ENCODE measurements around the gene ATP9B. TPM values are rescaled to one million over a fixed set of nuclear protein-coding genes. Genes with fewer than 3 reads are reported as not detected.

Gene ATP9B
- total RNA-seq, 3 donors from 2014 or later (not counting 1 experiment from before 2014, with no cell fraction given) = 66.0 to 78.9 (median 68.0) TPM

DNA sequence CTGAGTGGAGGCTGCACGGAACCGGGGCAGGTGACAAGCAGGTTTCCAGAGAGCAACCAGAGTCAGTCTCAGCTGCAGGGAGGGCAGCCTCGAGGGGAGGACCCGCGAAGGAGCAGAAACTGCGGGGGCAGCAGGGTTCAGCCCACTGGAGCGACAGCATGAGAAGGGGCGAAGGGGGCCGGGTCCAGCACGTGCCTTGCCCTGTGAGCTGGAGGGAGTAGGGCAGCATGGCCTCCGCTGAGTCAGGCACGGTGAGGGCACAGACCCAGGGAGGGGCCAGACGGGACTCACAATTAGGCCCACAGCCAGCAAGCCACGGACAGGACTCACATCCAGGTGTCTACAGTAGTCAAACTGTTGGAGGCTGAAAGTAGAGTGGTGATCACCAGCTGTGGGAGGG lies 22.7 kb upstream of the ATP9B start:
- no peak for ATAC-seq
- no peak overlapping the region for H3K27ac Mint-ChIP-seq
- 82% methylated on average over 14 of the region's 14 CpGs for WGBS (ENCODE audit: insufficient coverage)

DNA sequence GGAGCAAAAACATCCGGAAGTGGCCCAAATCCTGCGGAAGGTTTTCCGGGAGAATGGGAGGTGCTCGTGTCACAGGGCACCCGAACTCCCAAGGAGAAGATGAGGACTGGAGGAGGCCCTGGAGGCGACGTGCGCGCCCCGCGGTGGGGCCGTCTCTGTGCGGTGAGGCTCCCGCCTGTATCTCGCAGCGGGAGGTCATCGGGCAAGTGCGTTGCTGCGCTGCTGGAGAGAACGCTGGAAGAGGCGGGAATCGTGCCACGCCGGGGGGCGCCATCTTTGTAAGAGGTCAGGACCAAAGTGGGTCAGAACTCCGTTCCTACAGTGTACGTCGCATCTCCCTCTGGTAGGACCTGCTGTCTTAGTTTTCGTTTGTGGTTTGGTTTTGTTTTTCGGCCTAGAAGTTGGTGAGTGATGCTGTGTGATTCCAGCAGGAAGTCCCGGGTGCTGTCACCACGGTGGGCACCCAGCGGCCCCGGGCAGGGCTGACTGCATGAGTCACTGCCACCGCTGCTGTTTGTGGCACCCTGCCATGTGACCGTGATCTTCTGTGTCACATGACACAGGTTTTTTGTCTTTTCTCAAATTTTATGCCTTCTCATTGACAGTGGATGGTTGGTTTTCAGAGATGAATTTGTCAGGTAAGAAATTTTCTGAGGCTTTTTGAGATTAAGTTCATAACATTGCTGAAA lies 21.5 kb upstream of the ATP9B start:
- no peaks in the 10 kb centered on the region for H3K9me3 ChIP-seq (ENCODE audit: control insufficient read depth, insufficient read depth, low read length)
- no peak overlapping the region for H3K4me3 Mint-ChIP-seq
- no peaks in the 10 kb centered on the region for H3K36me3 ChIP-seq (ENCODE audit: control insufficient read depth, insufficient read depth, low read length)
- ATAC-seq (peak in 1 of 3 donors; percentile 26), DNase-seq (peak in 1 of 2 donors; percentile 9)
- no peak overlapping the region for H3K27ac ChIP-seq (ENCODE audit: low read length)
- no peaks in the 10 kb centered on the region for H3K9me3 Mint-ChIP-seq
- H3K4me3 ChIP-seq (ENCODE audit: low read length) = no peak overlapping the region
- H3K27me3 ChIP-seq (ENCODE audit: control insufficient read depth, insufficient read depth, low read length) = no peaks in the 10 kb centered on the region
- H3K4me1 ChIP-seq (ENCODE audit: control insufficient read depth, insufficient read depth, low read length) = no peaks in the 10 kb centered on the region
- intact Hi-C loops (cut with micrococcal nuclease) = no loop called here
- H3K36me3 Mint-ChIP-seq = no peaks in the 10 kb centered on the region
- peaks cover 9 to 17% of the 10 kb centered on the region in 2 donors for H3K27me3 Mint-ChIP-seq (ENCODE audit: low read depth in 2 of 2)
- TF ChIP-seq, protein P1, sequence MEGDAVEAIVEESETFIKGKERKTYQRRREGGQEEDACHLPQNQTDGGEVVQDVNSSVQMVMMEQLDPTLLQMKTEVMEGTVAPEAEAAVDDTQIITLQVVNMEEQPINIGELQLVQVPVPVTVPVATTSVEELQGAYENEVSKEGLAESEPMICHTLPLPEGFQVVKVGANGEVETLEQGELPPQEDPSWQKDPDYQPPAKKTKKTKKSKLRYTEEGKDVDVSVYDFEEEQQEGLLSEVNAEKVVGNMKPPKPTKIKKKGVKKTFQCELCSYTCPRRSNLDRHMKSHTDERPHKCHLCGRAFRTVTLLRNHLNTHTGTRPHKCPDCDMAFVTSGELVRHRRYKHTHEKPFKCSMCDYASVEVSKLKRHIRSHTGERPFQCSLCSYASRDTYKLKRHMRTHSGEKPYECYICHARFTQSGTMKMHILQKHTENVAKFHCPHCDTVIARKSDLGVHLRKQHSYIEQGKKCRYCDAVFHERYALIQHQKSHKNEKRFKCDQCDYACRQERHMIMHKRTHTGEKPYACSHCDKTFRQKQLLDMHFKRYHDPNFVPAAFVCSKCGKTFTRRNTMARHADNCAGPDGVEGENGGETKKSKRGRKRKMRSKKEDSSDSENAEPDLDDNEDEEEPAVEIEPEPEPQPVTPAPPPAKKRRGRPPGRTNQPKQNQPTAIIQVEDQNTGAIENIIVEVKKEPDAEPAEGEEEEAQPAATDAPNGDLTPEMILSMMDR (IDR thresholded peaks at IDR 0.05) = no peak
- 88% methylated on average over 36 of the region's 36 CpGs for WGBS (ENCODE audit: insufficient coverage)
- H3K27ac Mint-ChIP-seq = no peak overlapping the region
- H3K4me1 Mint-ChIP-seq = no peaks in the 10 kb centered on the region

More for the DNA sequence above, 22.7 kb upstream of the ATP9B start:
- no peaks in the 10 kb centered on the region for H3K27me3 ChIP-seq (ENCODE audit: control insufficient read depth, insufficient read depth, low read length)
- no peaks in the 10 kb centered on the region for H3K9me3 ChIP-seq (ENCODE audit: control insufficient read depth, insufficient read depth, low read length)
- Mint-ChIP-seq H3K9me3 (no peaks in the 10 kb centered on the region), H3K4me3 (no peak overlapping the region), H3K36me3 (no peaks in the 10 kb centered on the region), H3K27me3 (ENCODE audit: low read depth in 2 of 2) (peaks cover 5 to 8% of the 10 kb centered on the region in 2 donors), H3K4me1 (no peaks in the 10 kb centered on the region)
- no peak for DNase-seq
- H3K36me3 ChIP-seq (ENCODE audit: control insufficient read depth, insufficient read depth, low read length) = no peaks in the 10 kb centered on the region
- no peak overlapping the region for H3K27ac ChIP-seq (ENCODE audit: low read length)
- intact Hi-C loops (cut with micrococcal nuclease) = no loop called here
- H3K4me3 ChIP-seq (ENCODE audit: low read length) = no peak overlapping the region
- H3K4me1 ChIP-seq (ENCODE audit: control insufficient read depth, insufficient read depth, low read length) = no peaks in the 10 kb centered on the region
- TF ChIP-seq, protein P1 (IDR thresholded peaks at IDR 0.05) = no peak

DNA sequence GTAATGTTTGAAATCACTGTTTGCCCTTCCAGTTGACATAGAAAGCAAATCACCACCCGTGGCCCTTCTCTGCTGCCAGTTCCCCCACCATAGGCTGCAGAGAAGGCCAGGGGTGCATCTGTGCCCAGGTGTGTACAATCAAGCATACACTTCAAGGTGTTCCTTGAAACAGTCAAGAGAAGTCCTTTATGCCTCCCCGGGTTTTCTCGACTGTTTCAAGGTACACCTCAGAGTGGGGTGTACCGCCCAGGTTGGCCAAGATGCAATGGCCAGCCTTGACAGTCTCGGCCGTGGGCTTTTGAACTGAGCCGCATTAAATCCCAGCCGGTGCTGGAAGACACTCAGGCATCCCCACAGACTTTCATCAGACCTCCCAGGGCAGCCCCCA lies 21.0 kb upstream of the ATP9B start:
- no peak for ATAC-seq

More for the DNA sequence above, 21.0 kb upstream of the ATP9B start:
- H3K9me3 Mint-ChIP-seq = no peaks in the 10 kb centered on the region
- H3K36me3 Mint-ChIP-seq = no peaks in the 10 kb centered on the region
- H3K27me3 ChIP-seq (ENCODE audit: control insufficient read depth, insufficient read depth, low read length) = no peaks in the 10 kb centered on the region
- H3K4me3 Mint-ChIP-seq = no peak overlapping the region
- intact Hi-C loops (cut with micrococcal nuclease) = no loop called here
- H3K4me1 Mint-ChIP-seq = no peaks in the 10 kb centered on the region
- no peaks in the 10 kb centered on the region for H3K4me1 ChIP-seq (ENCODE audit: control insufficient read depth, insufficient read depth, low read length)
- no peak overlapping the region for H3K4me3 ChIP-seq (ENCODE audit: low read length)
- H3K36me3 ChIP-seq (ENCODE audit: control insufficient read depth, insufficient read depth, low read length) = no peaks in the 10 kb centered on the region
- 92% methylated on average over 8 of the region's 8 CpGs for WGBS (ENCODE audit: insufficient coverage)
- TF ChIP-seq, protein P1 (IDR thresholded peaks at IDR 0.05) = no peak
- no peak overlapping the region for H3K27ac ChIP-seq (ENCODE audit: low read length)
- H3K27ac Mint-ChIP-seq = no peak overlapping the region
- peaks cover 13 to 17% of the 10 kb centered on the region in 2 donors for H3K27me3 Mint-ChIP-seq (ENCODE audit: low read depth in 2 of 2)
- H3K9me3 ChIP-seq (ENCODE audit: control insufficient read depth, insufficient read depth, low read length) = no peaks in the 10 kb centered on the region
- DNase-seq = no peak

All from natural killer cell (primary cell).